ENCODE measurements around the gene KRT12.
A peak's percentile ranks its signal among the peaks of the same experiment; 100 is the strongest.

The KRT12 gene

DNA sequence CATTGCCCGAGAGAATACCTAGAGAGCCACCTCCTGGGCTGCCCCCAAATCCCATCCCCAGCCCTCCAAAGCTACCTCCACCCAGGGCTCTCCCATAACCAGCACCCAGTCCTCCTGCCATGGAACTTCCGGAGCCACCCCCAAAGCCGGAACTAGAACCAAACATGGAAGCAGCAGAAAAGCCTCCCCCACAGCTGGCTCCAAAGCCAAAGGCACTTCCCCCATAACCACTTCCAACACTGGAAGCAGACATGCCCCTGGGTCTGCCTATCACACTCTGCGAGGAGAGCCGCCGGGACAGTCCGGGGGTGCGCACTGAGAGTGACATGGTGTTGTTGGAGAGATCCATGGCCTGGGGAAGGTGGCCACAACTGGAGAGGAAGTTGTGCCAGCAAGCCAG is at the start of gene KRT12:
TSS of gene KRT12 (minus strand) at position 386 of the 400 bp plus-strand sequence. CDS start at position 349, 37 bp downstream.
- no peak for DNase-seq

DNA sequence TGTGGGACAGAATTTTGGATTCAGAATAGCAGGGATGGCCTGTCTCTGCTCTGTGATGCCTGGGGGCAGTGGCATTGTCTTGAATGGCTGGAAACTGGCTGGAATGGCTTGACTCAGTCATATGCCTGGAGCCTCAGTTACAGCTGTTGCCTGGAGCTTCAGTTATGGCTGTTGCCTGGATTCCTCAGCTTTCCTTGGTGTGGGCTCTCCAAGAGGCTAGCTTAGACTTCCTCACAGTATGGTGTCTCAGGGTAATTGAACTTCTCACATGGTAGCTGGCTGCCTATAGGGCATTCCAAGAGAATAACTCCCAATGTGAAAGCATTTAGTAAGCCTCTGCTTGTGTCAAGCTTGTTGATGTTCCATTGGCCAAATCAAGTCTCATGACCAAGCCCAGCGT is 49.3 kb upstream of the KRT12 start:
- DNase-seq, result no peak

DNA sequence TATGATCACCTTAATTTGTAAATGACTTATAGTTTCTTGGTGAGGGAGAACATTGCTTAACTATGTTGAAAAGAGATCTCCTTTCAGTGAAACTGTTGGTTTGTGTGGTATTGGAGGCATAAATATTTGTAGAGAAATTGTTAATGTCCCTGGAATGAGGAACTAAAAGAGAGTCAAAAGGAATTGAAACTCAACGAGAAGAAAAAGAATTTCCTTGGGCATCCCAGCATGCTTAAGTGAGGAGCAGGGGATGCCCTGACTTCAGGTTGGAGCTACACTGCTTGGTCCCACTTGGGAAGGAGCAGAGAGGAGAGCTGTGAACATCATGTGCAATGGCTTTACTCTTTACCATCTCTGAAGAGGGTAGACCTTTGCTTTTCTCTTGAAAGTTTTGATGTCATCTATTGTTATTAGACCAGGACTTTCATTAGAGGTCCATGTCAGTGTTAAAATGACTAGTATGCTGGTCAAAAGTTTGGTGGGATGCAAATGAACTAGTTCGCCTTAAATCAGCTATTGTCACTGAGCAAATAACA is 48.8 kb upstream of the KRT12 start:
- no peak for DNase-seq

DNA sequence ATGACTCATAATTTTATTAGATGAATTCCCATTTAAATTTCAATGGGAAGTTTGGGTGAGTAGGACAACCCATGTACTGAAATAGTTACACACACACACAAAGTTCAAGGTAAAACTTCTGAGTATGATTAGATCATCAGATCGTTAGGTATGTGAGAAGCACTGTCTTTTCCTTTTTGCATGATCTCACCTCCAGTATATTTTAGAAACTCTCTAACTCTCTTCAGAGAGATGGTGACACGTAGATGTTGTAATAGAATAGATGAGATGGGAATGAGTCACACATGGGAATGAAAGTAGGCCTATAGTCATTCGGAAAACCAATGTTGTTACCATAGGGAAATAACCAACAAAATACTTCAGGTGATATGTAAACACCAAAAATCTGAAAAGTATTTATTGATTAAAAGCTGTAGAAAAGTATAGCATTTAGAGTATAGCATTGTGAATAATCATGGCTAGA is 48.2 kb upstream of the KRT12 start:
- no peak for DNase-seq

- DNase-seq, result no peak
Measured at GRCh38 chr17:40914075-40914855, 47.2 kb upstream of the KRT12 start.

GRCh38 chr17:40912486-40913210 is 45.6 kb upstream of the KRT12 start:
- DNase-seq, result no peak

- DNase-seq, result no peak
Measured at GRCh38 chr17:40910441-40910841, 43.4 kb upstream of the KRT12 start.

DNA sequence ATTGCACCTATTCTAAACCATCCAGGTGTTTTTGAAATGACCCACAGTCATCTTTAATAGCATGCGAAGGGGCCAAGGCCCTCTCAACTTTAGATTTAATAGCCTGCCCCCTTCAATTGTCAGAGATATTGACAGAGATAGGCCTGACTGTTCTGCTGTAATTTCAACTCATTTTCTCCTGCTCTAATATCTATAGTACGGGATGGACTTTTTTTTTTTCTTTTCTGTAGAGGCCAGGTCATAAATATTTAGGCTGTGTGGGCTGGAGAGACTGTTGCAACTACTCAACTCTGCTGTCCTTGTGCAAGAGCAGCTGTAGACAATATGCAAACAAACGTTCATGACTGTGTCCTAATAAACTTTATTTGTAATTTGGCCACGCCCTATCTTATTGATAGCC is 42.7 kb upstream of the KRT12 start:
- DNase-seq, result no peak

GRCh38 chr17:40909351-40909750 is 42.3 kb upstream of the KRT12 start:
- peak; percentile 56 for DNase-seq

DNA sequence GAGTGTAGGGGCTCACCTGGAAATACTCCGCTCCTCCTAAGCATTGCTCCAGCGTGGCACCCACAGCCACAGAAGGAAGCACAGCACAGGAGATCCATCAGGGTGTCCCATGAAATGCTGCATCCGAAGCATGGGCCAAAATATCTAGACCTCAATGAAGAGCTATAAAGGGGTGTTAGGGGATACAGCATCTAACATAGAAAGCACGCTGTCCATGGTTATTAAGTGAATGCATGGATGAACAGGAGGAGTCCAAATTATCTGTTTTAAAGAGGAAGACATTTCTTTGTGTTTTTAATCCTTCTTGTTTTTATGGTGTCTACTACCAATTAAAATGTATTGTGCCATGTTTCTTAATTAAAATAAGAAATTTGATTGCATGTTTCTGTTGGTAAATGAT is 39.6 kb upstream of the KRT12 start:
- no peak for DNase-seq

DNA sequence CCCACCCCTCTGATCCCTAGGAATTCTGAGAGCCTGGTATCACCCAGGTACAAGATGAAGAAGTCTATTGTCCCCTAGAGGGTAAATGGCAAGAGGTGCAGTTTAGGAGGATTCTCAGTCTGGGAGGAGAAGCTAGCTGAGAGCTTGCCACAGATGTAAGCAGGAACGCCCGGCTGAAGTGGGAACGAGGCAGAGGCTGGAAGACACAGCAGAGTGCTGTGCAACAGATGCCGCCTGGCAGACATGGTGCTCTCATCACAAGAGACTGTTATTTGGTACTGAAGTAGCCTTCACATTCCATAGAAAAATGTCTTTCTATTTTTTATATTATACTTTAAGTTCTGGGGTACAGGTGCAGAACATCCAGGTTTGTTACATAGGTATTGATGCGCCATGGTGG is 38.3 kb upstream of the KRT12 start:
- no peak for DNase-seq

GRCh38 chr17:40903129-40903847 is 36.3 kb upstream of the KRT12 start:
- no peak for DNase-seq

- no peak for DNase-seq
Measured at GRCh38 chr17:40902498-40902897, 35.5 kb upstream of the KRT12 start.

DNA sequence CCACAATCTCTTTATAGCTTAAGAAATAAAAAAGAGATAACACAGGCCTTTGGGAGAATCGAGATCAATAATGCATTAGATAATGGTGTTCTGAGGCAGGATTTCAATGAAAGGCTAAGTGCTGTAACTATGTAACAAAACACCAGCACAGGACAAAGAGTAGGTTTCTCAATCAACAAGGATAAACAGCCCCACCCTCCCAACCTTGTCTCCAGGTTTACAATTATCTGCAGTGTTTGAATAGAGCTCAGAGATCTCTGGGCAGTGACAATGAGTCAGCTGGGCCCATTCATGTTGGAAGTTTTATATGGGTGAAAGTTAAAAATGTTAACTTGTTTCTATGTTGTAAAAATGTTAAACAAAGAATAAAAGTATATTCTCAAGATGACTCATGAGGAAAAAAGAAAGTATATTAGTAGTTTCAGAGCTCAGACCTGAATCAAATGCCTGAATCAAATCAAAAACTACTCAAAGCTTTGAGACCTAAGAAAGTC is 35.0 kb upstream of the KRT12 start:
- no peak for DNase-seq

DNA sequence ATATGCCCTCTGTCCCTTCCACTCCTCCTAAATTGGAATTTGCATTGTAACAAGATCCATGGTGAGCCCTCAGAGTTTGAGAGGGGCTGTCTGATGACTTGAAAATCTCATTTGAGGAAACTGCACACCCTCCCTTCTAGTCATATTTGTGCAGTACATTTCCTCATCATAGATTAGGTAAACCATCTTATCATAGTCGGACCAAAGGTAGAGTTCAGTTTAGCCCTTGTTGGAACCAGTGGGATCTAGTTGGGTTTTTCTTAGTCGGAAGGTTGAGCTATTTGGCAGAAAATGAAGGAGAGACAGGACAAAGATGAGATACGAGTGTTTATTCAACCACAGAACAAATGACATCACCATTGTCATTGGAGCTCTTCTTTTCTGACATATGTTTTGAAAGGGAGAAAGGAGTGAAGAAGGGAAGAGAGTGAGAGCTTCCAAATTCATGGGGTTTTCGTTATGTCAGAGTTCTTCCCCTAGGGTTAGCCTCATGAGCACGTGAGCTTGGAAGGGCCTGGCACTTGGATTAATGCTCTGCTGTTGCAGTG is 33.9 kb upstream of the KRT12 start:
- DNase-seq, result no peak

- no peak for DNase-seq
Measured at GRCh38 chr17:40896916-40897455, 30.0 kb upstream of the KRT12 start.

DNA sequence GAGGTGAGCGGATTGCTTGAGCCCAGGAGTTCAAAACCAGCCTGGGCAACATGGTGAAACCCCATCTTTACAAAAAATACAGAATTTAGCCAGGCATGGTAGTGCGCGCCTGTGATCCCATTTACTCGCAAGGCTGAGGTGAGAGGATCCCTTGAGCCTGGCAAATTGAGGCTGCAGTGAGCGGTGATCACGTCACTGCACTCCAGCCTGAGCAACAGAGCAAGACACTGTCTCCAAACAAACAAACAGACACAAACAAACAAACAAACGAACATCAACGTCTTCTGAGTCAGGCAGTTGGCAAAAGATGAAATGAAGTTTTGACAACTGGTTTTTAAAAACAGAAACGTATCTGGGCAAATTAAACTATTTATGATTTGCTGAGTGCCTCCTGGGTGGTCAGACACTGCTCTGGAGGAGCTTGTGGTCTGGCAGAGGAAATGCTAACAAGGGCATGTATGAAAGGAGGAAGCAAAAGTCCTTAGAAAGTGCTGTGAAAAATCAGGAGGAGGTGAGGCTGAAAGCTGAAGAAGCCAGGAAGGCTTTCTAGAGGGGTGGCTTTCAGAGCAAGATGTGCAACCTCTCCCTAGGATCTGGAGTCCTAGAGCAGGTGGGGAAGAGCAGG is 28.2 kb upstream of the KRT12 start:
- DNase-seq, result no peak

- DNase-seq, result no peak
Measured at GRCh38 chr17:40888196-40888720, 21.2 kb upstream of the KRT12 start.

DNA sequence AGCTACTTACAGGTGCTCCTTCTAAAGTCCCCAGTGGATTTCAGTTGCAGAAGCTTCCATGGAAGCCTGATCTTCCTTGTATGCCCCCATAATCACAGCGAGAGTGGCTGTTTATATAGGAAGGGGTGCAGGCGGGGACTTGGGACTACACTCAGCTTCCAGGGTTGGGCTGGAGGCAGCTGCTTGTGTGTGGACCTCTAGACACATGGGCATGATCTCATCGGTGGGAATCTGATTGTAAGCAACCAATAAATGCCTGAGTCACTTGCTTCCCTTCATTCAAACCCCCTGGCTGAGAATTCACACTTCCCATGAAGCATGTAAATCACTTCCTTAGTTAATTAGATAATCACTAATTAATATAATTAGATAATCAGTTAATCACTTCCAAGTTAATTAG is 19.1 kb upstream of the KRT12 start:
- no peak for DNase-seq

DNA sequence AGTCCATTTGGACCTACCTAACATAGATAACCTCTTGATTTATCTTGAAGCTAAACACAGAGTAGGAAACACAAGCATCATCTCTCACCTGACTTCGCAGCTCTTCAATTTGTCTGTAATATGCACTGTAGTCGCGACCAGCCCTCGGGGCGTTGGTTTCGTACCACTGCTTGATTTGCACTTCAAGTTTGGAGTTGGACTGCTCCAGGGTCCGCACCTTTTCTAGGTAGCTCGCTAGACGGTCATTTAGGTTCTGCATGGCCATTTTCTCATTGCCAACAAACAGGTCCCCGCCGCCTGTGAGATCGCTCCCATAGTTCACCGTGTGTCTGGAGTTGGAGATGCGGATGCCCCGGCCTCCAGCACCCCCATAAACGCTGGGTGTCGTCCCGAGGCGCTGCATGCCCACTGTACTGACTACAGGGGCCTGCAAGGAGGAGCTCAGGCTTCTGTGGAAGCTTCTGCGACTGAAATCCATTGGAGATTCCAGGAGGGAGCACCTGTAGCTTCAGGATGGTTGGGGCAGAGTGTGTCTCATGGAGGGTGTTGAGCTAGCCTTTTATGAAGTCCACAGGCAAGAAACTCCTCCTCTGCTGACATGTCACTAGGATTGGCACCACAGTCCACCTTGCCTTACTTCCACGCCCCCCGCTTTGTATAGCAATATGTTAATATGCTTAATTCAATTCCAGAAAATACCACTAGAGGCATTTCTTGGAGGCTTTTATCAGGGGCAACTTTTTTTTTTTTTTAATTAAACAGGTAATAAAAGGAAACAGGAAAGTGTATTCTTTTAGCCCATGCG is 17.9 kb upstream of the KRT12 start, which contains the start of gene KRT20:
TSS of gene KRT20 (minus strand) at position 535 of the 805 bp plus-strand sequence. CDS start at position 478, 57 bp downstream.
- DNase-seq, result no peak

Measured in activated T-cell treated with anti-CD3 and anti-CD28 coated beads, Interleukin-2, amount 50 U/mL, for 1 hour (primary cell).